Mesenchymal stem cell (in vitro differentiated cells and primary cell): ENCODE data around the gene SMIM21.

Experiments used
- DNase-seq: peaks from one replicate; pipeline ENCODE4 v3.0.0-alpha.2; 2013
- H2AFZ ChIP-seq: one replicate; pipeline ENCODE4 v1.6.1; 2013; ENCODE audit warnings: low read depth, mild to moderate bottlenecking, control low read depth, inconsistent platforms, low read length, moderate library complexity
- H2AK5ac ChIP-seq: 2 replicates; pipeline ENCODE4 v1.6.1; 2013; ENCODE audit warnings: low read length, moderate library complexity, mild to moderate bottlenecking, inconsistent platforms; ENCODE audit not compliant: severe bottlenecking
- H2BK120ac ChIP-seq: one replicate; pipeline ENCODE4 v1.6.1; 2013; ENCODE audit warnings: low read depth, mild to moderate bottlenecking, inconsistent platforms, low read length, moderate library complexity
- H2BK12ac ChIP-seq, 2 experiments: one replicate each; pipeline ENCODE4 v1.6.1; 2013; ENCODE audit warnings: inconsistent platforms in 2 of 2, low read length in 2 of 2, mild to moderate bottlenecking in 2 of 2, moderate library complexity in 2 of 2, control low read depth in 1 of 2
- H2BK15ac ChIP-seq: one replicate; pipeline ENCODE4 v1.6.1; 2013; ENCODE audit warnings: mild to moderate bottlenecking, low read depth, inconsistent platforms; ENCODE audit not compliant: poor library complexity, severe bottlenecking
- H2BK5ac ChIP-seq: 2 replicates; pipeline ENCODE4 v1.6.1; 2013; ENCODE audit warnings: low read depth, mild to moderate bottlenecking, low read length, control low read depth, inconsistent platforms; ENCODE audit not compliant: poor library complexity, severe bottlenecking
- H3K14ac ChIP-seq, 2 experiments: one replicate each; pipeline ENCODE4 v1.6.1; 2013; ENCODE audit warnings: inconsistent platforms in 2 of 2, low read length in 2 of 2, control low read depth in 1 of 2, mild to moderate bottlenecking in 1 of 2, moderate library complexity in 1 of 2
- H3K18ac ChIP-seq, 2 experiments: one replicate each; pipeline ENCODE4 v1.6.1; 2013; ENCODE audit warnings: inconsistent platforms in 2 of 2, low read length in 2 of 2, control low read depth in 1 of 2, low read depth in 1 of 2, mild to moderate bottlenecking in 1 of 2
- H3K23ac ChIP-seq, 2 experiments: one replicate each; pipeline ENCODE4 v1.6.1; 2013; ENCODE audit warnings: inconsistent platforms in 2 of 2, low read length in 2 of 2, mild to moderate bottlenecking in 2 of 2, moderate library complexity in 2 of 2, control low read depth in 1 of 2
- H3K27ac ChIP-seq: 2 replicates; pipeline ENCODE4 v1.5.1; 2013; ENCODE audit warnings: mild to moderate bottlenecking, moderate library complexity, low read length, control low read depth, inconsistent platforms; ENCODE audit not compliant: poor library complexity, severe bottlenecking
- H3K27me3 ChIP-seq, 2 experiments: 2 replicates each; pipeline versions ENCODE4 v1.6.1 to v1.7.0; 2013; ENCODE audit warnings: low read length in 2 of 2, mild to moderate bottlenecking in 2 of 2, moderate library complexity in 2 of 2, control low read depth in 1 of 2, inconsistent platforms in 1 of 2; ENCODE audit not compliant: control insufficient read depth in 1 of 2, insufficient read depth in 1 of 2
- H3K36me3 ChIP-seq, 2 experiments: 2 replicates each; pipeline versions ENCODE4 v1.6.1 to v1.7.0; 2013; ENCODE audit warnings: low read length in 2 of 2, control low read depth in 1 of 2, inconsistent platforms in 1 of 2, low read depth in 1 of 2, mild to moderate bottlenecking in 1 of 2; ENCODE audit not compliant: insufficient read depth in 2 of 2, control insufficient read depth in 1 of 2
- H3K4ac ChIP-seq, 2 experiments: one replicate each; pipeline ENCODE4 v1.6.1; 2013; ENCODE audit warnings: inconsistent platforms in 2 of 2, low read length in 2 of 2, mild to moderate bottlenecking in 2 of 2, moderate library complexity in 2 of 2, control low read depth in 1 of 2, low read depth in 1 of 2
- H3K4me1 ChIP-seq: 2 replicates; pipeline ENCODE4 v1.6.1; 2013; ENCODE audit warnings: low read depth, low read length, control low read depth; ENCODE audit not compliant: control insufficient read depth, insufficient read depth
- H3K4me2 ChIP-seq: 2 replicates; pipeline ENCODE4 v1.6.1; 2013; ENCODE audit warnings: low read length, mild to moderate bottlenecking, inconsistent platforms; ENCODE audit not compliant: poor library complexity, severe bottlenecking
- H3K4me3 ChIP-seq, 2 experiments: 2 replicates each; pipeline versions ENCODE4 v1.5.1 to v1.7.0; 2013; ENCODE audit warnings: low read length in 2 of 2, mild to moderate bottlenecking in 2 of 2, control low read depth in 1 of 2, low read depth in 1 of 2; ENCODE audit not compliant: insufficient read depth in 1 of 2
- H3K79me1 ChIP-seq: replicated peaks from 2 replicates; pipeline ENCODE4 v1.6.1; 2013; ENCODE audit warnings: mild to moderate bottlenecking, control low read depth, low read length, inconsistent platforms; ENCODE audit not compliant: poor library complexity, severe bottlenecking
- H3K9ac ChIP-seq: 2 replicates; pipeline ENCODE4 v1.7.0; 2013; ENCODE audit warnings: mild to moderate bottlenecking, low read length, moderate library complexity
- H3K9me3 ChIP-seq: 2 replicates; pipeline ENCODE4 v1.7.0; 2013; ENCODE audit warnings: mild to moderate bottlenecking, low read length; ENCODE audit not compliant: control insufficient read depth
- H4K8ac ChIP-seq: one replicate; pipeline ENCODE4 v1.6.1; 2013; ENCODE audit warnings: inconsistent platforms, mild to moderate bottlenecking, low read length, moderate library complexity
- H4K91ac ChIP-seq: one replicate; pipeline ENCODE4 v1.6.1; 2013; ENCODE audit warnings: mild to moderate bottlenecking, low read length, inconsistent platforms
- WGBS: methylation state at CpG from one replicate; pipeline ENCODE4 v1.1.7; 2013; ENCODE audit warnings: mixed read lengths; 5-methylcytosine and 5-hydroxymethylcytosine counted together

Gene SMIM21

DNA sequence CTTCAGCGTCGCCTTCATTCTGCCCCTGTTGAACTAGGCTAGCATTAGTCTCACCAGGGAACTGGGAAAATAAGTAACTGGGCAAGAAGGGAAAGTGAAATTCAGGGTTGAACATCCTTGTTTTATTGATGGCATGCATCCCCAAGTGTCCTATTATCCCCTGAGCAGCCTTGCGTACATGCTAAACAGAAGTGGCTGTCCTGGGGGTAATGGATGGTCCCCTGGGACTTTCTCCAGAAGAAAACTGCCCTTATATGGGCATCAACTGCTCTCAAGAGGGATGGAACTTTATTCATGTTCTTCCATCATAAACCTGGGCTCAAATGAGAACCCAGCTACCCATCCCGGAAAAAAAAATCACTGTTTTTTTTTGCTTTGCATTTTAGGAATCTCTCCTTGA lies 11.8 kb upstream of the SMIM21 start:
- Histone ChIP-seq H2BK5ac (no peak overlapping the region), H2BK120ac (no peak overlapping the region), H3K9ac (no peak overlapping the region), H2AFZ (no peak overlapping the region), H3K79me1 (no peaks in the 10 kb centered on the region), H3K23ac (no peak overlapping the region), H2BK12ac (no peak overlapping the region), H3K14ac (no peak overlapping the region), H4K91ac (no peak overlapping the region), H2AK5ac (no peak overlapping the region), H3K9me3 (no peaks in the 10 kb centered on the region), H3K4me3 (no peak overlapping the region), H3K27me3 (peaks cover 0 to 41% of the 10 kb centered on the region in 2 experiments), H3K18ac (no peak overlapping the region), H3K36me3 (no peaks in the 10 kb centered on the region), H3K27ac (no peak overlapping the region), H2BK15ac (no peak overlapping the region), H3K4ac (no peak overlapping the region), H4K8ac (no peak overlapping the region), H3K4me1 (no peaks in the 10 kb centered on the region), H3K4me2 (no peak overlapping the region)
- WGBS = 75% methylated on average over 3 of the region's 4 CpGs
- DNase-seq = no peak

DNA sequence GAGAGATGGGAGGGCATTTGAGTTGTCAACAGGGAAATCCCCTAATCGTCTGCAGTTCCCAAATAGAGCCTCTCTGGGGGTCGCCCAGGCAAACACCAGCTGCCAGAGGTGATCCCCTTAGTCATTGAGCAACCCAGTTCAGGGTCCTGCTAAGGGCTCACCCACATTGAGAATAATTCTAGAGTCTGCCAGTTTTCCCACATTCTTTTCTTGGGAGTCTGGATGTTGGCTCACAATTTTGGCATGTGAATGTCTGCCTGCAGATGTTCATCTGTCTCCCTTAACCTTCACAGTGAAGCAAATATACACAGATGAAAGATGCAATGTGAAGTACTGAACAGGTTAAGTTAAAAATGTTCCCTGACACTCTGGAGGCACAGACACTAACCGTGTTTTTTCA lies 11.4 kb upstream of the SMIM21 start:
- Histone ChIP-seq H2AFZ (no peak overlapping the region), H3K14ac (no peak overlapping the region), H3K36me3 (no peaks in the 10 kb centered on the region), H3K4ac (no peak overlapping the region), H2BK15ac (no peak overlapping the region), H2BK5ac (no peak overlapping the region), H3K18ac (no peak overlapping the region), H2BK12ac (no peak overlapping the region), H3K27ac (no peak overlapping the region), H3K4me2 (no peak overlapping the region), H2AK5ac (no peak overlapping the region), H3K79me1 (no peaks in the 10 kb centered on the region), H3K4me1 (no peaks in the 10 kb centered on the region), H3K9ac (no peak overlapping the region), H4K8ac (no peak overlapping the region), H3K4me3 (no peak overlapping the region), H2BK120ac (no peak overlapping the region), H3K27me3 (peaks cover 0 to 40% of the 10 kb centered on the region in 2 experiments), H3K9me3 (no peaks in the 10 kb centered on the region), H4K91ac (no peak overlapping the region), H3K23ac (no peak overlapping the region)
- WGBS = 67% methylated on average over 3 of the region's 3 CpGs
- DNase-seq = no peak

DNA sequence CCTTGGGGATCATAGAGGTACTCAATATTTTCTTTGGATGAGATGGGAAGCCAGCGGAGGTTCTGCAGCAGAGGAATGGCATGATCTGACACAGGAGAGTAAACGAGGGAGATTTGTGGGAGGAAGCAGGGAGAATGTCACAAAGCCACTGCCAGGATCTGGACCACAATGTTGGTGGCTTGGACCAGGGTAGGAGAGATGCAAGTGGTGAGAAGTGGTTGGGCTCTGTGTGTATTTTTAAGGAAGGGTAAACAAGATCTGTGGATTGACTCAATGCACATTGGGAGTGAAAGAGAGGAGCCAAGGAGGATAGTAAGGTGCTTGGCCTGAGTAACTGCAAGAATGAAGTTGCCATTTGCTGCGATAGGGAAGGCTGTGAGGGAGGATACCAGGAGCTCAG lies 10.5 kb upstream of the SMIM21 start:
- H3K79me1 ChIP-seq = no peaks in the 10 kb centered on the region
- no peak overlapping the region for H3K14ac ChIP-seq
- no peaks in the 10 kb centered on the region for H3K4me1 ChIP-seq
- H4K91ac ChIP-seq = no peak overlapping the region
- no peak overlapping the region for H3K18ac ChIP-seq
- no peak overlapping the region for H2BK5ac ChIP-seq
- H2BK12ac ChIP-seq = no peak overlapping the region
- peaks cover 0 to 40% of the 10 kb centered on the region in 2 experiments for H3K27me3 ChIP-seq
- H2AK5ac ChIP-seq = no peak overlapping the region
- H3K27ac ChIP-seq = no peak overlapping the region
- no peak overlapping the region for H2BK120ac ChIP-seq
- no peaks in the 10 kb centered on the region for H3K9me3 ChIP-seq
- H3K4me2 ChIP-seq = no peak overlapping the region
- no peak overlapping the region for H3K4ac ChIP-seq
- no peak overlapping the region for H3K23ac ChIP-seq
- no peak overlapping the region for H3K9ac ChIP-seq
- 81% methylated on average over 3 of the region's 3 CpGs for WGBS
- no peak for DNase-seq
- no peak overlapping the region for H4K8ac ChIP-seq
- no peak overlapping the region for H2BK15ac ChIP-seq
- H3K4me3 ChIP-seq = no peak overlapping the region
- H3K36me3 ChIP-seq = no peaks in the 10 kb centered on the region
- no peak overlapping the region for H2AFZ ChIP-seq

DNA sequence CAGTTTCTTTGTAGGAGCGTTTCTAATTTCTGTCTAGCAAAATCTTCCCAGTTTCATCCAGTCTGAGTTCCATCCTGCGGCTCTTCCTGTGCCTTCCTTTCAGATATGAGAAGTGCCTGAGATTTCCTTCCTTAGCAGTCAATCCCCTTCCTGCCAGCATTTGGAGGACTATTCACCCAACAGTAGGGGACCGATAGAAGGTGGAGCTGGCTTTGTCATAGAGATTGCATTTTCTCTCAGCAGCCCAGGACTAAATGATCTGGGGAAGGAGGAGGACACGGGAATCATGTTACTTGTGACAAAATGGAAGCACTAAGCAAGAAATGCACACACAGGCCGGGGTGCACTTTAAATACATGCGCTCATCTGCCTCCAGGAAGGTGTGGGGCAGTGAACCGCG lies 5.6 kb upstream of the SMIM21 start:
- no peak overlapping the region for H3K18ac ChIP-seq
- no peak overlapping the region for H3K14ac ChIP-seq
- no peaks in the 10 kb centered on the region for H3K79me1 ChIP-seq
- no peak overlapping the region for H3K9ac ChIP-seq
- H3K27me3 ChIP-seq = peaks cover 0 to 17% of the 10 kb centered on the region in 2 experiments
- H3K4me2 ChIP-seq = no peak overlapping the region
- H2BK12ac ChIP-seq = no peak overlapping the region
- WGBS = 79% methylated on average over 8 of the region's 8 CpGs
- no peak overlapping the region for H3K4ac ChIP-seq
- no peak overlapping the region for H3K23ac ChIP-seq
- H2AK5ac ChIP-seq = no peak overlapping the region
- H3K9me3 ChIP-seq = no peaks in the 10 kb centered on the region
- no peak overlapping the region for H3K4me3 ChIP-seq
- H2BK5ac ChIP-seq = no peak overlapping the region
- H4K8ac ChIP-seq = no peak overlapping the region
- no peak overlapping the region for H2AFZ ChIP-seq
- no peak overlapping the region for H2BK120ac ChIP-seq
- no peak overlapping the region for H3K27ac ChIP-seq
- H2BK15ac ChIP-seq = no peak overlapping the region
- no peak overlapping the region for H4K91ac ChIP-seq
- no peak for DNase-seq
- no peaks in the 10 kb centered on the region for H3K4me1 ChIP-seq
- H3K36me3 ChIP-seq = no peaks in the 10 kb centered on the region
